Lower leg skin (tissue), 4 donors: ENCODE data around the gene CSNK2A2. TPM values are rescaled to one million over a fixed set of nuclear protein-coding genes. Genes with fewer than 3 reads are reported as not detected.

ENCODE experiments used
- DNase-seq, 2 donors: peaks; one replicate each; pipeline ENCODE4 v3.0.0-alpha.2; 2019; ENCODE audit warnings: low spot score in 2 of 2
- H3K4me3 ChIP-seq: fragments of 200-600 bp; sonication (generic); 2 replicates; pipeline ENCODE4 v1.5.1; 2017; ENCODE audit warnings: mild to moderate bottlenecking, low read depth; ENCODE audit not compliant: poor library complexity, severe bottlenecking
- POLR2A ChIP-seq, 2 donors: fragments of 450-650 bp; IDR thresholded peaks; one replicate each; pipeline ENCODE4 v1.6.1; 2016 to 2017; ENCODE audit warnings: antibody characterized with exemption in 2 of 2, mild to moderate bottlenecking in 1 of 2, moderate library complexity in 1 of 2
- WGBS, 2 donors: methylation state at CpG; one replicate each; pipeline ENCODE4 v1.1.5; 2018; 5-methylcytosine and 5-hydroxymethylcytosine counted together
- intact Hi-C: fragments of 100-400 bp; cut with DNase I; formaldehyde crosslinking; loops from one replicate; pipeline ENCODE4 v1.15.0; 2023; ENCODE audit warnings: low total_unique reads
- total RNA-seq, 4 donors: library from RNA; depleted of rRNA; stranded (reverse); fragments of >200 nt; gene quantifications; one replicate each; pipeline ENCODE4 v1.1.0, GENCODE V29; 2016
- TF ChIP-seq, protein P1 (sequence below), 3 donors: fragments of 450-650 bp; IDR thresholded peaks; one replicate each; pipeline ENCODE4 v1.5.1; 2016; ENCODE audit warnings: antibody characterized with exemption in 3 of 3, mild to moderate bottlenecking in 3 of 3, moderate library complexity in 2 of 3

Gene CSNK2A2
- total RNA-seq, 4 donors from 2014 or later = 112 to 159 (median 141) TPM

DNA sequence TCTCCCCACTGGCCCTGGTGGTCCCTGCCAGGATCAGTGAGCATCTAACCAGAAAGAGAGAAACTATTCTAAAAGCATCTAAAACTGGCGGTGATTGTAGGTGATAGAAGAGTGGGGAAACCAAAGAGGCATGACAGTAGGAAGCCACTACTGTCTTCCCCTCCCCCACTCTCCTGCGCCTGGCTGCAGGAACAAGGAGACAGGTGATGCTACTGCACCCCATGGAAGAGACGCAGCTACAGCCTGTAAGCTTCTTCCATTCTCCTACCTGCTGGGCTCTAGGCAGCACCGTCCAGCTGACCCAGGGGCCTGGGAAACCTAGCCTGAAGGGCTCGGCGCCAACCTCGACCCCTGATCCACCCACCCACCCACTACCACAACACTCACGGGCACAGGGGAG is 32.4 kb upstream of the CSNK2A2 start:
- TF ChIP-seq, protein P1, sequence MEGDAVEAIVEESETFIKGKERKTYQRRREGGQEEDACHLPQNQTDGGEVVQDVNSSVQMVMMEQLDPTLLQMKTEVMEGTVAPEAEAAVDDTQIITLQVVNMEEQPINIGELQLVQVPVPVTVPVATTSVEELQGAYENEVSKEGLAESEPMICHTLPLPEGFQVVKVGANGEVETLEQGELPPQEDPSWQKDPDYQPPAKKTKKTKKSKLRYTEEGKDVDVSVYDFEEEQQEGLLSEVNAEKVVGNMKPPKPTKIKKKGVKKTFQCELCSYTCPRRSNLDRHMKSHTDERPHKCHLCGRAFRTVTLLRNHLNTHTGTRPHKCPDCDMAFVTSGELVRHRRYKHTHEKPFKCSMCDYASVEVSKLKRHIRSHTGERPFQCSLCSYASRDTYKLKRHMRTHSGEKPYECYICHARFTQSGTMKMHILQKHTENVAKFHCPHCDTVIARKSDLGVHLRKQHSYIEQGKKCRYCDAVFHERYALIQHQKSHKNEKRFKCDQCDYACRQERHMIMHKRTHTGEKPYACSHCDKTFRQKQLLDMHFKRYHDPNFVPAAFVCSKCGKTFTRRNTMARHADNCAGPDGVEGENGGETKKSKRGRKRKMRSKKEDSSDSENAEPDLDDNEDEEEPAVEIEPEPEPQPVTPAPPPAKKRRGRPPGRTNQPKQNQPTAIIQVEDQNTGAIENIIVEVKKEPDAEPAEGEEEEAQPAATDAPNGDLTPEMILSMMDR (IDR thresholded peaks at IDR 0.05) = no peak
- no peak for TF ChIP-seq POLR2A (IDR thresholded peaks at IDR 0.05)
- 86 to 90% methylated on average over 8 of the region's 8 CpGs for WGBS, 2 donors
- intact Hi-C loops = no loop called here
- no peak for DNase-seq
- no peak overlapping the region for H3K4me3 ChIP-seq

DNA sequence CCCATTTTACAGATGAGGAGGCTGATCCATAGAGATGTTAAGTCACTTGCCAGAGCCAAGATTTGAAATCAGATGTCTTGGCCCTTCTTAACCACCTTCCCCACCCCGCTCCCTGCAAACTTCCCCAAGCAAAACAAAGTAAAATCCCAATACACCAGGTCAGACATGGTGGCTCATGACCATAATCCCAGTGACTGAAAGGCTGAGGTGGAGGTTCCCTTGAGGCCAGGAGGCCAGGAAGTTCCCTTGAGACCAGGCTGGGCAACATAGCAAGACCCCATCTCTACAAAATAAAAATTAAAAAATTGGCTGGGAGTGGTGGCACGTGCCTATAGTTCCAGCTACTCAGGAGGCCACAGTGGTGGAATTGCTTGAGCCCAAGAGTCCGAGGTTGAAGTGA is 28.9 kb upstream of the CSNK2A2 start:
- DNase-seq = no peak
- intact Hi-C loops = loop anchor here (10.0 kb wide), 1 partner anchor 1998 kb away; no protein-coding TSS in a partner anchor
- no peak overlapping the region for H3K4me3 ChIP-seq
- WGBS, 2 donors = 94% methylated on average over 3 of the region's 3 CpGs
- no peak for TF ChIP-seq POLR2A (IDR thresholded peaks at IDR 0.05)
- TF ChIP-seq, protein P1 (IDR thresholded peaks at IDR 0.05) = no peak

DNA sequence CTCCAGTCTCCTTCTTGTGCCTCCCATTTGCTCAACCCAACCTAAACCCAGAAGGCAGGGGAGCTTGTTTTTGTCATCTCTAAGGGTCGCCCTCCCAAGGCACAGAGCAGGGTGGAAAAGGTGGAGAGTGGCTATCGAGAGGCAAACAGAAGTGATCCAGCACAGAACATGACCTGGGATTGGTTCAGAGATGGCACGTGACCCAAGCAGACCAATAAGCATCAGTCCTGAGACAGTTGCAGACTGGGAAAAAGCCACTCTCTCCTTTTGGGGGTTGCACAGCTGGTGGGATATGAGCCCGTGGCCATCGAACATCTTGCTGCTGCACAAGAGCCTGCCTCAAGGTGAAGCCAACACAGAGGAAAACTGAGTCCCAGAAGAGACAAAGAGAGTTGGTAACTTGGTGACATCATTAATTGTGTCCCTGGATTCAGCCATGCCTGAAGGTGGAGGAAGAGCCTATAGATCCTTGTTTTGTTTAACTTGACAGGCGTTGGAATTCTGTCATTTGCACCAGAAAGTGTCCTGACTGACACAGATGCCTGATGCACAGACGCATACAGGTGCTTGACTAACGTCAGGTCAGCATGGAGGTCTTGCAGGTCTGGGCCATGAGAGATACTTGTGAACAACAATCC is 28.2 kb upstream of the CSNK2A2 start:
- intact Hi-C loops = loop anchor here (10.0 kb wide), 1 partner anchor 1999 kb away; no protein-coding TSS in a partner anchor
- DNase-seq = no peak
- 85 to 88% methylated on average over 8 of the region's 8 CpGs for WGBS, 2 donors
- no peak overlapping the region for H3K4me3 ChIP-seq
- no peak for TF ChIP-seq POLR2A (IDR thresholded peaks at IDR 0.05)
- TF ChIP-seq, protein P1 (IDR thresholded peaks at IDR 0.05) = no peak

DNA sequence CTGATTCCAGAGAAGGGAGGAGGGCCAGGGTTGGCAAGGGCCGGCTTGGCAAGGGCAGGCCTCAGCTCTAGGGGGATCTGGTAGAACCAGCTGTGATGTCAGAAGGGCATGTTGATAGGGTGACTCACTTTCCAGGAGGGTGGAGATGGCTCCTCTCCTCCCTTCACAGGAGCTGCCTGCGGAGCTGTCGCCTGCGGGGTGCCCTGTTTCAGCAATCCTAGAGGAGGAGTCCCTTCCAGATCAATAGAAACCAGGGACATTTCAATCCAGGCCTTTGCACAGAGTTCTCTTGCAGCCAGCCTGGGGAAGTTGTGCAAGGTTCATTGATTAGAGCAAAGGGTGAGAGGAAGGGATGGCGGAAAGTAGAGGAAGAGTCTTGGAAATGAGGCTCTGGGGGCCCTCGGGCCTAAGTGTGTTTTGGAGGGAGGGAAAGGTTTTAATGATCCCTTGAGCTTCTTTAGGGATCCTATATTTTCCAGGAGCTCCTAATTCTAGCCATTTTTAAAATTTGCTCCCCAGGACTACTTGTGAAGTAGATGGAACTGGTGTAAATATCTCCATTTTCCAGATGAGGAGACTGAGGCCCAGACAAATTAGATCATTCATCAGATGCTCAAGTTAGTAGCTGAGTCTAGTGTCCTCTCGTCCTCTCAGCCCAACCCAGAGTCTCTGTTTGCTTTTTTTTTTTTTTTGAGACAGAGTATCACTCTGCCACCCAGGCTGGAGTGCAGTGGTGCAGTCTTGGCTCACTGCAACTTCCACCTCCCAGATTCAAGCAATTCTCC is 24.8 kb upstream of the CSNK2A2 start:
- TF ChIP-seq, protein P1 (IDR thresholded peaks at IDR 0.05) = no peak
- no peak for TF ChIP-seq POLR2A (IDR thresholded peaks at IDR 0.05)
- WGBS, 2 donors = 56 to 65% methylated on average over 7 of the region's 7 CpGs
- DNase-seq = no peak
- intact Hi-C loops = loop anchor here (10.0 kb wide), 1 partner anchor 2002 kb away; no protein-coding TSS in a partner anchor
- H3K4me3 ChIP-seq = no peak overlapping the region

GRCh38 chr16:58219432-58219831 is 21.5 kb upstream of the CSNK2A2 start:
- TF ChIP-seq, protein P1 (IDR thresholded peaks at IDR 0.05) = no peak
- TF ChIP-seq POLR2A (IDR thresholded peaks at IDR 0.05) = no peak
- no peak overlapping the region for H3K4me3 ChIP-seq
- no peak for DNase-seq
- intact Hi-C loops = no loop called here
